CD4-positive, CD25-positive, alpha-beta regulatory T cell (primary cell): ENCODE measurements around the gene DMD. TPM values are rescaled to one million over a fixed set of nuclear protein-coding genes. Genes with fewer than 3 reads are reported as not detected.

ENCODE experiments used
- ATAC-seq, 2 donors: fragments of 150-1000 bp; cut with Tn5 transposase; one replicate each; pipeline ENCODE4 v1.10.0; 2021; ENCODE audit warnings: low read depth in 2 of 2, moderate number of reproducible peaks in 2 of 2, moderate library complexity in 1 of 2
- DNase-seq, 3 donors: peaks; one replicate each; pipeline versions ENCODE4 v3.0.0 to v3.0.0-alpha.2; 2012 to 2022; ENCODE audit warnings: mixed read lengths in 1 of 3
- H3K27ac ChIP-seq: one replicate; pipeline ENCODE4 v1.7.0; 2013; ENCODE audit warnings: mild to moderate bottlenecking, low read length; ENCODE audit not compliant: insufficient read depth, poor library complexity, severe bottlenecking
- H3K27me3 ChIP-seq: one replicate; pipeline ENCODE4 v1.7.0; 2013; ENCODE audit warnings: low read length; ENCODE audit not compliant: control insufficient read depth, insufficient read depth
- H3K36me3 ChIP-seq: one replicate; pipeline ENCODE4 v1.7.0; 2013; ENCODE audit warnings: mild to moderate bottlenecking, low read length, moderate library complexity; ENCODE audit not compliant: control insufficient read depth, insufficient read depth
- H3K4me1 ChIP-seq: 2 replicates; pipeline ENCODE4 v1.7.0; 2013; ENCODE audit warnings: mild to moderate bottlenecking, low read length; ENCODE audit not compliant: insufficient read depth, control insufficient read depth, poor library complexity, severe bottlenecking
- H3K4me3 ChIP-seq: one replicate; pipeline ENCODE4 v1.7.0; 2013; ENCODE audit warnings: low read depth, mild to moderate bottlenecking, low read length, moderate library complexity
- H3K9me3 ChIP-seq, 2 experiments: 1 replicate in 1 of 2; 2 replicates in 1 of 2; pipeline ENCODE4 v1.7.0; 2013; ENCODE audit warnings: low read length in 2 of 2, mild to moderate bottlenecking in 1 of 2, moderate library complexity in 1 of 2; ENCODE audit not compliant: control insufficient read depth in 2 of 2
- H3K27ac Mint-ChIP-seq, 3 donors: one replicate each; pipeline ENCODE4 v1.8.0; 2020 to 2022; ENCODE audit warnings: mild to moderate bottlenecking in 3 of 3, mixed read lengths in 3 of 3, moderate library complexity in 2 of 3
- H3K27me3 Mint-ChIP-seq: one replicate; pipeline ENCODE4 v1.8.0; 2022; ENCODE audit warnings: mild to moderate bottlenecking, mixed read lengths
- H3K36me3 Mint-ChIP-seq: one replicate; pipeline ENCODE4 v1.8.0; 2020; ENCODE audit warnings: mixed read lengths
- H3K4me1 Mint-ChIP-seq, 4 donors: one replicate each; pipeline ENCODE4 v1.8.0; 2020 to 2022; ENCODE audit warnings: mixed read lengths in 4 of 4, mild to moderate bottlenecking in 1 of 4
- H3K4me3 Mint-ChIP-seq, 4 donors: one replicate each; pipeline ENCODE4 v1.8.0; 2020 to 2022; ENCODE audit warnings: mild to moderate bottlenecking in 4 of 4, mixed read lengths in 4 of 4, moderate library complexity in 3 of 4
- H3K9me3 Mint-ChIP-seq, 7 donors: one replicate each; pipeline ENCODE4 v1.8.0; 2020 to 2022; ENCODE audit warnings: mixed read lengths in 7 of 7, mild to moderate bottlenecking in 3 of 7, moderate library complexity in 2 of 7
- polyA plus RNA-seq, 4 donors: library from polyadenylated mRNA; unstranded; fragments of 300-500 nt; fragmentation: Illumina TruSeq; gene quantifications; one replicate each; pipeline ENCODE4 v1.2.3, GENCODE V29; 2021
- total RNA-seq: library from RNA; stranded (reverse); gene quantifications from one replicate; pipeline ENCODE4 v1.2.3, GENCODE V29; 2022

The DMD gene
- total and polyA plus RNA-seq, 5 donors from 2014 or later, result 0.20 to 2.8 (median 0.98) TPM

- H3K4me3 ChIP-seq, result no peak overlapping the region
- no peaks in the 10 kb centered on the region for H3K4me1 ChIP-seq
- no peaks in the 10 kb centered on the region for H3K27me3 ChIP-seq
- H3K27me3 Mint-ChIP-seq, result no peaks in the 10 kb centered on the region
- no peak overlapping the region for H3K27ac Mint-ChIP-seq
- H3K9me3 ChIP-seq, result no peaks in the 10 kb centered on the region
- peaks cover 0 to 4% (median 2%) of the 10 kb centered on the region in 7 donors for H3K9me3 Mint-ChIP-seq
- no peak overlapping the region for H3K4me3 Mint-ChIP-seq
- H3K36me3 ChIP-seq, result no peaks in the 10 kb centered on the region
- no peaks in the 10 kb centered on the region for H3K36me3 Mint-ChIP-seq
- ATAC-seq, result no peak
- H3K4me1 Mint-ChIP-seq, result no peaks in the 10 kb centered on the region
- no peak overlapping the region for H3K27ac ChIP-seq
- no peak for DNase-seq
Measured at GRCh38 chrX:31796624-31797023, 1414.7 kb downstream of the DMD start.

- ATAC-seq (no peak), DNase-seq (no peak)
- Histone ChIP-seq H3K27me3 (no peaks in the 10 kb centered on the region), H3K4me1 (no peaks in the 10 kb centered on the region), H3K4me3 (no peak overlapping the region), H3K36me3 (no peaks in the 10 kb centered on the region), H3K27ac (no peak overlapping the region), H3K9me3 (no peaks in the 10 kb centered on the region)
- no peak overlapping the region for H3K27ac Mint-ChIP-seq
- no peak overlapping the region for H3K4me3 Mint-ChIP-seq
- peaks cover 0 to 10% (median 2%) of the 10 kb centered on the region in 7 donors for H3K9me3 Mint-ChIP-seq
- no peaks in the 10 kb centered on the region for H3K4me1 Mint-ChIP-seq
- H3K27me3 Mint-ChIP-seq, result no peaks in the 10 kb centered on the region
- H3K36me3 Mint-ChIP-seq, result no peaks in the 10 kb centered on the region
Measured at GRCh38 chrX:31747411-31747810, 1463.9 kb downstream of the DMD start.

GRCh38 chrX:31743004-31743403 lies 1468.3 kb downstream of the DMD start:
- no peak overlapping the region for H3K27ac ChIP-seq
- H3K27me3 ChIP-seq, result no peaks in the 10 kb centered on the region
- Mint-ChIP-seq H3K4me3 (no peak overlapping the region), H3K4me1 (no peaks in the 10 kb centered on the region), H3K27ac (no peak overlapping the region), H3K27me3 (no peaks in the 10 kb centered on the region), H3K9me3 (peaks cover 0 to 18% (median 6%) of the 10 kb centered on the region in 7 donors), H3K36me3 (no peaks in the 10 kb centered on the region)
- no peak for ATAC-seq
- H3K36me3 ChIP-seq, result no peaks in the 10 kb centered on the region
- no peak overlapping the region for H3K4me3 ChIP-seq
- no peaks in the 10 kb centered on the region for H3K4me1 ChIP-seq
- H3K9me3 ChIP-seq, result no peaks in the 10 kb centered on the region
- no peak for DNase-seq

GRCh38 chrX:31717474-31717873 lies 1493.9 kb downstream of the DMD start:
- H3K36me3 ChIP-seq, result no peaks in the 10 kb centered on the region
- Mint-ChIP-seq H3K36me3 (no peaks in the 10 kb centered on the region), H3K27me3 (no peaks in the 10 kb centered on the region), H3K4me3 (no peak overlapping the region), H3K27ac (no peak overlapping the region), H3K9me3 (peaks cover 0 to 4% (median 0%) of the 10 kb centered on the region in 7 donors), H3K4me1 (no peaks in the 10 kb centered on the region)
- ATAC-seq (no peak), DNase-seq (no peak)
- no peak overlapping the region for H3K27ac ChIP-seq
- no peak overlapping the region for H3K4me3 ChIP-seq
- no peaks in the 10 kb centered on the region for H3K9me3 ChIP-seq
- no peaks in the 10 kb centered on the region for H3K4me1 ChIP-seq
- H3K27me3 ChIP-seq, result no peaks in the 10 kb centered on the region

GRCh38 chrX:31715675-31716074 lies 1495.7 kb downstream of the DMD start:
- peaks cover 0 to 2% (median 0%) of the 10 kb centered on the region in 7 donors for H3K9me3 Mint-ChIP-seq
- no peaks in the 10 kb centered on the region for H3K4me1 Mint-ChIP-seq
- Histone ChIP-seq H3K27ac (no peak overlapping the region), H3K36me3 (no peaks in the 10 kb centered on the region), H3K4me1 (no peaks in the 10 kb centered on the region), H3K9me3 (no peaks in the 10 kb centered on the region), H3K27me3 (no peaks in the 10 kb centered on the region), H3K4me3 (no peak overlapping the region)
- DNase-seq, result no peak
- no peak overlapping the region for H3K4me3 Mint-ChIP-seq
- no peaks in the 10 kb centered on the region for H3K36me3 Mint-ChIP-seq
- no peaks in the 10 kb centered on the region for H3K27me3 Mint-ChIP-seq
- ATAC-seq, result no peak
- H3K27ac Mint-ChIP-seq, result no peak overlapping the region

GRCh38 chrX:31714797-31715196 lies 1496.6 kb downstream of the DMD start:
- Mint-ChIP-seq H3K27me3 (no peaks in the 10 kb centered on the region), H3K27ac (no peak overlapping the region), H3K36me3 (no peaks in the 10 kb centered on the region), H3K4me1 (no peaks in the 10 kb centered on the region), H3K9me3 (peaks cover 0 to 2% (median 0%) of the 10 kb centered on the region in 7 donors), H3K4me3 (no peak overlapping the region)
- Histone ChIP-seq H3K4me1 (no peaks in the 10 kb centered on the region), H3K4me3 (no peak overlapping the region), H3K27ac (no peak overlapping the region), H3K27me3 (no peaks in the 10 kb centered on the region), H3K36me3 (no peaks in the 10 kb centered on the region), H3K9me3 (no peaks in the 10 kb centered on the region)
- ATAC-seq, result no peak
- no peak for DNase-seq

GRCh38 chrX:31713120-31713519 lies 1498.2 kb downstream of the DMD start:
- Histone ChIP-seq H3K9me3 (no peaks in the 10 kb centered on the region), H3K36me3 (no peaks in the 10 kb centered on the region), H3K27ac (no peak overlapping the region), H3K4me1 (no peaks in the 10 kb centered on the region), H3K27me3 (no peaks in the 10 kb centered on the region), H3K4me3 (no peak overlapping the region)
- H3K27ac Mint-ChIP-seq, result no peak overlapping the region
- no peak overlapping the region for H3K4me3 Mint-ChIP-seq
- no peaks in the 10 kb centered on the region for H3K4me1 Mint-ChIP-seq
- H3K9me3 Mint-ChIP-seq, result peaks cover 0 to 2% (median 0%) of the 10 kb centered on the region in 7 donors
- no peaks in the 10 kb centered on the region for H3K36me3 Mint-ChIP-seq
- ATAC-seq (no peak), DNase-seq (no peak)
- H3K27me3 Mint-ChIP-seq, result no peaks in the 10 kb centered on the region

- Histone ChIP-seq H3K4me3 (no peak overlapping the region), H3K4me1 (no peaks in the 10 kb centered on the region), H3K27ac (no peak overlapping the region), H3K36me3 (no peaks in the 10 kb centered on the region), H3K9me3 (no peaks in the 10 kb centered on the region), H3K27me3 (no peaks in the 10 kb centered on the region)
- Mint-ChIP-seq H3K4me1 (no peaks in the 10 kb centered on the region), H3K36me3 (no peaks in the 10 kb centered on the region), H3K27ac (no peak overlapping the region), H3K27me3 (no peaks in the 10 kb centered on the region), H3K9me3 (peaks cover 0 to 1% (median 0%) of the 10 kb centered on the region in 7 donors), H3K4me3 (no peak overlapping the region)
- DNase-seq (no peak), ATAC-seq (no peak)
Measured at GRCh38 chrX:31711166-31711565, 1500.2 kb downstream of the DMD start.
